ENCODE measurements around the gene OPALIN.
"Not testable (repeated sequence)": the region's sequence is repeated elsewhere in the genome, so short reads cannot be mapped to it uniquely, and the experiment has no call there.

The OPALIN gene

DNA sequence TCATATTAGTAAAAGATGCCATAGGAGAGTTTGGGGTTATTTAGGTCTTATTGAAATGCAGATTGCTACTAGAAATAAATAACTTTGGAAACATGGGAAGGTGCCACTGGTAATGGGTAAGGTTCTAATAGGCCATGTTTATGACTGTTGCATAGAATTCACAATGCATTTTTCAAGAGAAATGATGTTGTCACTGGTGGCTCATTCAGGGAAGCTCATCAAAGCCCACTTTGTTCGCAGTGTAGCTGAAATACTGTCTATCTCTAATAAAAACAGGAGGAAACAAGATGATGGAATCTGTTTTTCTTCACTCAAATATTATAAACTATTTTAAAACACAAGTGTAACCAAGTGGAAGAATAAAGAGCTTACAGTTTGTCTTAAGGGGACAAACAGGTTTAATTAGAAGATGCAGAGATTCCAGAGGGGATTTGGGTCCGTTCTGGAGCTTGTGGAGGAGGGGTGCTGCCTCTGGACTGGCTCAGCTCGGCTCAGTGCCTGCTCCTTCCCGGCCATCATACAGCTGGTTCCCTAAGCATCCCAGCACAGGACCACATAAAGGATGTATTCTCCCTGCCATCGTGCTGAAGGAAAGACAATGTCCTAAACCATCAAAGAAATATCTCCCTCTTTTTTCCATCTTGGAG is 20.4 kb downstream of the OPALIN start:
- DNase-seq (ENCODE audit: low spot score) = no peak

DNA sequence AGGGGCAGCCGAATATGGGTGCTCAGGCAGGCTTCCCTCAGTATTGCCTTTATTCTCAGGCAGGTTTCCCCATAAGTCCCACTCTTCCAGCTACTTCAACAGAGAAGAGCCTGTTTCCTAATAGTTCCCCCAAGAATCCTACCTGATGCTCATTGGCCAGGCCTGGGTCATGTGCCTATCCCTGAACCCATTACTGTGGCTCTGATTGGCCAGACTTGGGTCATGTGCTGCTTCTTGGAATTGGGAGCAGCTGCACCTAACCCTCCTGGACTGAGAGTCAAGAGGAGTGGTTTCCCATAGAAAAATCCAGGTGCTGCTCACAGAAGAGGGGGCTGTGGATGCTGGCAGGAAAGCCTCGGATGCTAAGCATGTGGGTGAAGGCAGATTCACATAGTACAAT is 21.7 kb downstream of the OPALIN start:
- no peak for DNase-seq (ENCODE audit: low spot score)

DNA sequence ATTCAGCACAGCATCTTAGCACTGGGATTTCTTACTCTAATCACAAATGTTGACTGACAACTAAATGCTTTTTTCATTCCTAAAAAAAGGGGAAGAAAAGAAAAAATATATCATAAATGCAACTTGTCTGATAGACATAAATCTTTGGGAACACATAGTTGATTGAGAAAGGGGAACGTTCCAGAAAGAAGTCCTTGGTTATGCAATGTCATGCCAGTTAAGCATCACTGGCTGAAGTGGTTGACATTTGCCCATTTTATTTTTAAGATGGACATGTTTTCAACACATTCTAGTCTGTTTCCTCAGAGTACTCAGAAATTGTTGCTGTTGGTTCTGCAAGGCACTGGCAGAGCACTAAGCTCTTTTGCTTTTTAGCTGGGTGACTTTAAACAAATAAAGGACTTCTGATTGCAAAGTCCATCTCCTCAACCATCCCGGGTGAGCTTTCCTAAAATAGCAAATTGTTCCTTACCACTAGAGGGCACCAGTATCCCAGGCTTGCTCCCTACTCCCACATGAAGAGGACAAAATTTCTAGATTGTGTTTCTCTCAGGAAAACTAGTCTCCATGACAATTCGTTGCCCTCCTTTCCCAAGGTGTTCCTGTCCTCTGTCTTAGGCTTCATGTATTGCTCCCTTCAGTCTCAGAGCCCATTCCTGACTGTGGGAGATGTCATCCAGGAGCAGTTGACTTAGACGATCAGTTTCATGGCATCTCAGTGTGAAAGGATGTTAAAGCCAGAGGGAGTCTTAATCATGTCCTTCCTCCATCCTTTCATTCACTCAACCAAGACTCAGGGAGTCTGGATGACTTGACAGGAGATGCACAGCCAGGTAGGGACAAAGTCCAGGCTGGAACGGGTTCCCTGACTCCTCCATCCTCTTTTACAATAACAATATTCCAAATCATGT is 23.9 kb downstream of the OPALIN start:
- peak; percentile 36 for DNase-seq (ENCODE audit: low spot score)

DNA sequence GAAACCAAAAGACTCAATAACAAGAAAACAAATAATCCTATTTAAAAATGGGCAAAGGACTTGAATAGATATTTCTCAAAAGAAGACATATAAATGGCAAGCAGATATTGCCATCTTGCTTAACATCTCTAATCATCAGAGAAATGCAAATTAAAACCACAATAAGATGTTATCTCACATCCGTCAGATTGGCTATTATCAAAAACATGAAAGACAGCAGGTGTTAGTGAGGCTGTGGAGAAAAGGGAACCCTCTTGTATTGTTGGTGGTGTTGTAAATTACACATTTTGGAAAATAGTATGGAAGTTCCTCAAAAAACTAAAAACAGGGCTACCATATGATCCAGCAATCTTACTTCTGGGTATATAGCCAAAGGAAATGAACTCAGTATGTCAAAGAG is 25.7 kb downstream of the OPALIN start:
- no peak for DNase-seq (ENCODE audit: low spot score)

DNA sequence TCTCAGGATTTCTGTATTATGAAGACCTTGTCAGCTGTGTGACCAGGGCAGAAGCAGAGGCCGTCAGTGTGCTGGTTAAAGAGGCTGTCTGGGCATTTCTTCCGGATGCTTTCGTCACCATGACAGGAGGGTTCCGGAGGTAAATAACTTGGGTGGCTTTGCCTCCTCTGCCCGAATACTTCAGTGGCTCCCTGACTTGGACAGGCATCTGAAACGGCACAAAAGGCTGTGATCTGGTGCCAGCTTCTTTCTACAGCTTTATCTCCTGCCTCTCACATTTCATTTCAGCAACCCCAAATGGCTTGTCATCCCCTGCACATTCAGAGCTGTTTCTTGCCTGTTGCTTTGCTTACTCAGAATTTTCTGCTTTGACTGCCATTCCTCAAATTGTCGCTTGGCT is 31.3 kb downstream of the OPALIN start:
- no peak for DNase-seq (ENCODE audit: low spot score)

DNA sequence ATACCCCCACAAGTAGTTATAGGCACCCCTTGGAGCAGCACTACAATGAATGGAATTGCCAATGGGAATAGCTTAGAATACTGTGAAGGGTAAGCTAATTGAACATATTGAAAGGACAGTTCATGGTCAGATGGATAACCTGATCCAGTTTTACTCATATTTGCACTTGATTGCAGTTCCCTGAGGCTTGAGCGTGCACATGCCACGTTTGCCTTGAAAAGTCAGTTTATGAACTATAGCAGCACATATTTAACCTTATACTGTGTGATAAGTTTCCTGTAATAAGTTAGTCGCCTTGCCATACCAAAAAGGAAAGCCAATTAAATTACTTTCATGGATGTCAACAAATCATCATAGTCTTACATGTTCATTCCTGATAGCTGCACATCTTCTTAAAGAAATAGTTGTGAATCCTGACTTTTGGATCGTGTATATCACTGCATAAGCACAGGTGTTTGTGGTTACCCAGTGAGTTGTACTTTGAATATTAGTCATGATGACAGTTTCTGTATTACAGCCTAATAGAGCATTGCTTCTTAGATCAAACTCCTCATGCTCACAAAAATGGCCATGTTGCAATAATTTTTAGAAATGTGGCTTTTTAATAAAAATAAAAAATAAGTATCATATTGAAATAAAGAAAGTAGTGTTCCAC is 33.0 kb downstream of the OPALIN start:
- no peak for DNase-seq (ENCODE audit: low spot score)

DNA sequence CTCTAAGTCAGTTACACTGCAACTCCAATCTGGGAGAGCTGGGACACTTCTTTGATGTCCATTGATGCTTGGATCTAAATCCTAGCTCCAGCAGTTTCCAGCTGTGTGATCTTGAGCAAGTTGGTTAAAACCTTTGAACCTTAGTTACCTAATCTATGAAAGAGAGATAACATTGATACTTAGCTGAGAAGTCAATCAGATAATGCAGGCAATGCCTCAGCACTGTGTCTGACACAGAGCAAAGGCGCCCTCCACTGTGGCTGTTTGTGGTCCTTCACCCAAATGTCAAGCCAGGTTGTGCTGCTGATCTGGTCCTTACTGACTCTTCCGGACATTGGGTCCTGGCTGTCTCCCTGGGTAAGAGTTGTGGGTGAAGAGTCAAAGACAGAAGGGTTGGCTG is 34.4 kb downstream of the OPALIN start:
- no peak for DNase-seq (ENCODE audit: low spot score)

DNA sequence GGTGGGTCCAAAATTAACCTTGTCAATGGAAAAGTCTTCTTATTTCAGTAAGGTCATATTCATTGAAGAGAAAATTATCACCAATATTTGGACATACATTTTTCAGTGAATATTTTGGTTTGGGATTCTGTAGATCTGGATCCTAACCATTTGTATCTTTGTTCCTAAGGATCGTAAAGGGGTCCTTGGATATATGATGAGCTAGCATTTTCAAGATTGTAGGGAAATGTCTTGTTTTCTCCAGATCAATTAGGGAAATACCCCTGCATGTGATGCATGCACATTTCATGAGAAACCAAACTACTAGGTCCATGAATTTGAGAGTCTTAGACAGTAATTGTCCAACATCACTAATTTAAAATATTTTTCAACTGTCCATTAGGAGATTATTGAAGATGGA is 36.5 kb downstream of the OPALIN start:
- no peak for DNase-seq (ENCODE audit: low spot score)

DNA sequence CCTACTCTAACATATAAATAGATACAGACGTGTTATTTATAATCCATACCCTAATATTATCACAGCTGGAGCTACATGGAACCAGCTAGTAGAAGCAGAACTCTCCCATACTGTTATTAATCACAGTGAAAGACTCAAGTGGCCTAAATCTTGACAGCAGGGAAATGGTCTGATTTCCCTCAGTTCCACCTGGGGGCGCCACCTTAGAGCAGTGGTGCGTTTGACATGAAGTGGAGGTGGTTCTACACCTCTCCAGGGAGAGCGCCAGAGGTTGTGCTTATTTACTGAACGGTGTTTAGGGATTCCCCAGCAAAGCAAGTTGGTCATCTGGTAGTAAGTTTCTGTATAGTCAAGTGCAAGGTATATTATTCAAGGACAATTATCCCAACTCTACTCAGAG is 37.0 kb downstream of the OPALIN start:
- DNase-seq (ENCODE audit: low spot score) = no peak

DNA sequence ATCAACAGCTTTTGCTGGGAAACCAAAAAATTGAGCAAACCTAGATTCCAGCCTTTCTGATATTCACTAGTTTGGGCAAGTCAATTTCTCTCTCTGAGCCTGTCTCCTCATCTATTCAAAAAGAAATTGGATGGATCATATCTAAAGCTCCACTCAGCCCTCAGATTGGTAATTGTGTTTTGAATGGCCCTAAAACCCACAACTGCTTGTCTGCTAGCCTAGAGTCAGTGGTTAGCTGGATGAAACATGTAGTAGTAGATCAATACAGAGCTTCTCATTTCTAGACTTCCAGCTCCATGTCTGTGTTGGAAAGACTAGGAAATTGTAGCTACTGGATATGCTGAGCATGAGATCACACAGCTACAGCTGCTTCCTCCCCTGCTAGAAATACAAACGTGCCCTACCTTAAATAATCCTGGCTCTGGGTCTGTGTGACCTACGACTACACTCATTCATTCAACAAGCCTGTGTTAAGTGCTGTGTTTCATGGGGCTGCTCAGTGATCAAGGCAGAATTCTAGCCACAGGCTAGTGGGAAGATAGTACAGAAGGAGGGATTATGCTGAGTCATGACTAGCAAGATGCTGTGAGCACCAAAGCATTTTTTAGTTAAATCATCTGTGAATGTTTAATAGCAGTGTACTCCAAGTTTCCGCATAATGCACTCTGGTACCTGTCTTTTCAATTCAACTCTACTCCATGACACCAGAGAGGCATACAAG is 38.9 kb downstream of the OPALIN start:
- no peak for DNase-seq (ENCODE audit: low spot score)

DNA sequence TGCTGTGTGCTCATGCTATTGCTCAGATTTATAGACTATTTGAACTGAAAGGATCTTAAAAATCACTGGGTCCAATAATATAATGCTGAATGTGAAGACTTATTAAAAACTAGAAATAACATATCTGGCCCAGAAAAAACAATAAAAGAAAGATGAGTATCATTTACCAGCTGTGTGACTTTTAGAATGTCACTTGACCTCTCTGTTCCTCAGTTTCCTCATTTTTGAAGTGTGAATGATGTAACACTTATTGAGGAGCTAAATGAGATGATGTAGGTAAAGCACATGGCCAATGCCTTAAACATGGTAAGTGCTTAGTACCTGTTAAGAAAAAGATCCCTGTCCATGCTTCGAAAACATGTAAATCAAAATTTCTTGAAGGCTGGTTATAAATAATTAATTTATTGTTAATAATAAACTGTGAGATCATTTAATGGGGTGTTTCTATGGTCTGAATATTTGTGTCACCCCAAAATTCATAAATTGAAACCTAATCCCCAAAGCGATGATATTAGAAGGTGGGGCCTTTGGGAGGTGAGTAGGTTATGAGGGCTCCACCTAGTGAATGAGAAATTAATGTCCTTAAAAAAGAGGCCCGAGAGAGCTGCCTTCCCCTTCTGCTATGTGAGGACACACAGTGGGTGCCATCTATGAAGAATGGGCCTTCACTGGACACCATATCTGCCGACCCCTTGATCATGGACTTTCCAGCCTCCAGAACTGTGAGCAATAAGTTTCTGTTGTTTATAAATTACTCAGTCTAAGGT is 41.6 kb downstream of the OPALIN start:
- no peak for DNase-seq (ENCODE audit: low spot score)

DNA sequence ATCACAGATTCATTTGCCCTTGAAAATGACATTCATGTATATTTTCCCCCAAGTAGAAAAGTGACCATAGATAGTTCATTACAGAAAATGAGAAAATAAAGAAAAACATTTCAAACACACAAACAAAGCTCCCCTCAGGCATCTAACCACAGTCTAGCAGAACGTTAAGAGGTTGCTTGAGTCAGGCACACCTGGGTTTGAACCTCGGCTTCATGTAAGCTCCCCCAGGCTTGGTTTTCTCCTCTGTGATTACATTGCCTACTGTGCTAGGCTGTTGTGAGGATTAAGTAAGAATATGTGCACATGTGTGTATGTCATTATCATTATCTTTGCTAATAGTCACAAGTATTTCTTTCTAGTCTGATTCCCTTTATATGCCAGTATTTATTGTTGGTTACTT is 45.5 kb downstream of the OPALIN start:
- no peak for DNase-seq (ENCODE audit: low spot score)

DNA sequence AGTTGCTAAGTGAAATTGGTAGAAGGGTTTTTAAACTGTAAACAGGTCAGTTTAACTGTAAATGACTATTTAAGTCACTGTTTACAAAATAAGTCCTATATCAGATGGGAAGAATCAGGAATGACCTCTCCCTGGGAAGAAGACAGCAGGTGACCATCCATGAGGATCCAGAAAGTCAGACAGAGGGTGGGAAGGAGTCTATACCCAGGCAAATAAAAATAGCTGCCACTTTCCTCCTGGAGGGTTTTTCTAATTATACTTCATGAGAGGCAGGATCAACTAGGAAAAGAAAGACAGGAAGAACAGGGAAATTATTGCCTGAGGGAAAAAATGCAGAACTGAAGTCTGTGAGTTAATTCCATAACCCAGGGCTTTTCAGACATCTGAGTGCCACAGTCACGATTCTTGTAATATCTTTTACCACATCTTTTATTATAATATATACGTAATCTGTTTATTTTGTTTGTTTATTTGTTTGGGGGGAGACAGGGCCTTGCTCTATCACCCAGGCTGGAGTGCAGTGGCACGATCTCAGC is 47.6 kb downstream of the OPALIN start:
- no peak for DNase-seq (ENCODE audit: low spot score)

DNA sequence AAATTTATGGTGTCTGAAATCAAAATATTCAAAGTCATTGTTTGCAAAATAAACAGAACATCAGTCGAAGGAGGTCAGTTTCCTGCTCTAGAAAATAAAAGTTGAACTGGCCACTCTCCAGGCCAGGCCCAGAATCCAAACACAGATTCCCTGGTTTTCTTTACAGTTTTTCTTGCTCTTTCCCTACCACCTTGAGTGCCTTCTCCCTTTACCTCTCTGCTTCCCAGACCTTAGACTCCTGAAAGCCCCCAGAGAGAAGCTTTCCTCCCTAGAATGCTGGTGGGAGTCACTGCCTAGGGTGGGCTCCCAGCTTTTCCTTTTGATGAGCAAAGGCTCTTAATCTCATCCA is 48.5 kb downstream of the OPALIN start:
- DNase-seq (ENCODE audit: low spot score) = no peak

DNA sequence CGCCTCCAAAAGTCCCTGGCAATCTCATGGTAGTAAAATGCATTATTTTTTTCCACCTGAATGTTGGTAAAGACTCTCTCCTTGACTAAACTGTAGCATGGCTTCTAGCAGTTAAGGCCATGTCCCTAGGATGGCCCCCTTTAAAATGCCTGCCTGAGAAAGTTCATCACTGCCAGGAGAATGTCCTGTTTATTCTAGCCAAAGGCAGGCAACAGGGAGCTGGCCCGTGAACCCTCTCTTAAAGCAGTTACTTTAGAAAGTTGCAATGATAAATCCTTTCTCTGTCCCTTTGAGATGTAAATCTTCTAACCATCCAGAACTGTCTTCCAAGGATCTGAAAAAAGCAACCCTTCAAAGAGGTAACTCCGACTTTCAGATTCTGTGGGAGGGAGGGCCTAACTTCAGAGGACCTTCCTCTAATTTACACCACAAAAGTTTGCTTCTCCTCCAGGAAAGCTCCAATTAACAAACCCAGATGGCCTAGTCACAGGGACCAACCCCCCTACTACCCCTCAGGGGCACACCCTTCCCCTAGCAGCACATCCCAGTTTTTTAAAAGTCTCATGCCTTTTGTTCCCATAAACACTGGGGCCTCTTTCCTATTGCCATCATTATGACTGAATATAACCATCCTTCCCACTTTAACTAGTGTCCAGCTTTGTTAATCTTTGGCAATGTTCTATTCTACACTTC is 49.0 kb downstream of the OPALIN start:
- no peak for DNase-seq (ENCODE audit: low spot score)

DNA sequence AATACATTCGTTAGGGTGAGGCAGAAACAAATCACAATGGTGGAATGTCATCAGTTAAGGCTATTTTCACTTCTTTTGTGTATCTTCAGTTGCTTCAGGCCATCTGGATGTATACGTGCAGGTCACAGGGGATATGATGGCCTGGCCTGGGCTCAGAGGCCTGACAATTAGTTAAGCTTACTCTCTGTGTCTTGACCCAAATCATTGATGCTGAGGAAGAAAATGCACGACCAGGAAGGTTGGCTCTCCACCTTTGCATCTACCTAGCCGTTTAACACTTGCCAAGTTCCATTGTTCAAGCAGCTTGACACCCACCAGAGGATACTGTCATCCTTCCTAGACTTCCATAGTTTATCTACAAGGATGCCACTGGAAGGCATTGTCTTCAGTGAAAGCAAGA is 49.9 kb downstream of the OPALIN start:
- not testable (repeated sequence) for DNase-seq (ENCODE audit: low spot score)

DNA sequence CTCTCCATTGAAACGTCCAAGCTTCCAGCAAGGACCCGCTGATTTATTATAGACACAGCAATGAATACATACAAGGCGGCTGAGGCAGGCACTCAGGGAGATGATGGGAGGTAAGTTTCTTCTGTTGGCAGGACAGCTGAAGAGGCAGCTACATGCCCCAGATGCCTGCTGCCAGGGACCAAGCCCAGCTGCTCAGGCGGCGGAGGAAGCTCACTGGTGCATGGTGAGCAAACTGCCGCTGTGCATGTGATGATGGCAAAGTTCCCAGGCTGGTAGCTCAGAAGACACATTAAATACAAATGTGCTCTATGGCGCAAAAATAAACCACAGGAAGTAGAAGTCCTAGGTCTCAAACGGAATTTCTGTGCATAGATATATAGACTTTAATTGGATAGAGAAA is 52.3 kb downstream of the OPALIN start:
- DNase-seq (ENCODE audit: low spot score) = no peak

DNA sequence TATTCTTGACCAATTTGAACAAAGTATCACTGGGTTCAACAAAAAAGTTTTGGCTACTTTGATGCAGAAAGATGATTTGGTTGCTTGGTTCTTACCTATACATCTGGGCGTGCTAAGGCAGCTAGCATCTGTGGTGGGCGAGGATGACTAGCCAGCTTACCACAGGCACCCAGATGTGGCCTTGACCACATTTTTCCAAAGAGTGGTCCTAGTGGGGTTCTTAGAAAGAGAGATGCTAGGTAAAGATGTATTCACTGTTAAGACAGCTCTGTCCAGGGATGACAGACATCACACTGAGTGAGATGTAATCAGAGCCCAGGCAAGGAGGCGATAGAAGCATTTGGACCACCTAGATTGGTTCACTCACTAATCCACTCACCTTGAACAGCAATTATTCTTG is 53.8 kb downstream of the OPALIN start:
- DNase-seq (ENCODE audit: low spot score) = no peak

DNA sequence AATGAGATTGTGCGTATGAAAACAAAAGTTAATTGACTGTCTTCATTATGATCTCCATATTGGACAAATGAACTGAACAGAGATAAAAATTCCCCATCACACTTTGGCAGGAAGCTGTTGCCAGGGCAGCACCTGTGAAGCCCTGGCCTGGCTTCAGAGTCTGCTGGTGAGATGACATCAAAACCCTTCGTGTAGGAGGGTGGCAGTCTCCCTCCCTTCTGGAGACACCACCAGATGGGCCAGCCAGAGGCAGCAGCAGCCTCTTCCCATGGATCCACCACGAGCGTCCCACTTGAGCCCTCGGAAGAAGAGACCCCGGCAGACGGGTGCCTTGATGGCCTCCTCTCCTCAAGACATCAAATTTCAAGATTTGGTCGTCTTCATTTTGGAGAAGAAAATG is 54.6 kb downstream of the OPALIN start, which contains the start of gene DNTT:
DNTT (plus strand) TSS at position 205 of the 400 bp plus-strand sequence; CDS start at position 269, 64 bp downstream.
- DNase-seq (ENCODE audit: low spot score) = no peak

DNA sequence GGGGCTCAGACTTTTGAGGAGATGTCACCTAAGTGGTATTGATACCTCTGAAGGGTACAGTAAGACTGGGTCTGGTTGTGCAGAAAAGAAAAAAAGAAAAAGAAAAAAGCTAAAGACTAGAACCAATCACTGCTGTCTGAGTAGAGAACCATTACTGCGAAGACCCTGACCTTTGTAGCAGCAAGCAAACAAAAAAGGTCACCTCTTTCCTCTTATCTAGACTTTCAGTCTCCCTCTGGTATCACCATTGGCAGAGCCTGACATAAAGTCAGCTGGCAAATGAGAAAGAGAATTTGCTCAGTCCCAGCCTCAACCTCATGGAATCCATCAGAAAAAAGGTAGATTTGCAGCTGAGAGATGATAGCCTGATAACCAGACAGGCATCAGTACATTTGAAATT is 57.2 kb downstream of the OPALIN start:
- DNase-seq (ENCODE audit: low spot score) = no peak

DNA sequence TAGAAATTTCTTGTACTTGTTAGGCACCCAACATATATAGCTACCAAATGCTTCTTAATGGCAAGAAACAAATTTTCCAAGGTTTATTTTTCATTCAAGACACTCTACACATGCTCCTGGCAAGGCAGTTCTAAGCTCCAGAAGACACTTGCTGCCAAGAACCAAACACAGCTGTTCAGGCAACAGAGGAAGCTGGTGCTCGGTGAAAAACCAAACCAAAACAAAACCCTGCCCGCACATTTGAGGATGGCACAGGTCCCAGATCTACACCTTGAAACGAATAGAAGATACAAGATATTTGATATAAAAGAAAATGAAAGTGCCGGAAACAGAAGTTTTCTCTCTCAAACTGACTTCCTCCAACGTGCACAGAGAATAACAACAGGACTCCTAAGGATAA is 59.4 kb downstream of the OPALIN start:
- DNase-seq (ENCODE audit: low spot score) = no peak

All from hematopoietic multipotent progenitor cell treated with erythropoietin and hydrocortisone succinate and interleukin-3 and kit ligand, for 15 days (in vitro differentiated cells).